Mammary epithelial cell (primary cell): ENCODE measurements around the gene SLC22A17.

Experiments used
- CTCF ChIP-seq, 2 donors: IDR thresholded peaks in 1 of 2; conservative IDR thresholded peaks in 1 of 2; 2 replicates each; pipeline ENCODE4 v1.5.1; 2011 to 2012; ENCODE audit warnings: inconsistent platforms in 2 of 2, low read length in 2 of 2, mild to moderate bottlenecking in 2 of 2, control low read depth in 1 of 2, low read depth in 1 of 2; ENCODE audit not compliant: insufficient read depth in 1 of 2; ENCODE audit errors: extremely low read depth in 1 of 2
- EZH2 ChIP-seq: IDR thresholded peaks from 2 replicates; pipeline ENCODE4 v1.6.1; 2012; ENCODE audit warnings: low read length, inconsistent platforms, borderline replicate concordance

DNA sequence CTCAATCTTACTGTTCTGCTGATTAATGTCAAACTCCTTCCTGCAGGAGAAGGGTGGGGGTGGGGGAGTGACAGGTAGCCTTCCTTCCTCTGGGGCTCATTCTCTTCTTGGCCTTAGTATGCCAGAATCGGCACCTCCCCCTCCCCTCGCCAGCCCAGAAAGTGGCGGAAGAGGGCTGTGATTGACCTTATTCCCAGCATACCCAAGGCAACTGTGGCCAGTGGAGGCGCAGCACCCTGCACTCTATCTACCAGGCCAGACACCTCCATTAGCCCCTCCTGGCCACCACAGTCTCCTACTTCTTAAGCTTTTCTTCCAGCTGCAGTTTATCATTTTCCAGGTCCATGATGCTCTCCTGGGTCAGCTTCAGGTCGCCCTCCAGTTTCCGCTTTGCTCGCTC is 39.9 kb upstream of the SLC22A17 start:
- no peak for TF ChIP-seq CTCF (conservative IDR thresholded peaks at IDR 0.05 in 1 of 2, IDR thresholded peaks at IDR 0.05 in 1 of 2; ENCODE audit: extremely low read depth in 1 of 2, insufficient read depth in 1 of 2, low read depth in 1 of 2, low read length in 2 of 2)
- no peak for TF ChIP-seq EZH2
